Spleen (tissue), 11 donors: ENCODE data around the gene SENP1. TPM values are rescaled to one million over a fixed set of nuclear protein-coding genes. Genes with fewer than 3 reads are reported as not detected.

ENCODE experiments used
- DNase-seq: peaks from one replicate; pipeline ENCODE4 v3.0.0-alpha.2; 2020
- H3K27ac ChIP-seq, 8 donors: fragments of 200-600 bp; sonication (generic) in 7 of 8; 1 replicate in 4 of 8; 2 replicates in 4 of 8; pipeline versions ENCODE4 v1.5.0 to v1.8.0; 2016 to 2021; ENCODE audit warnings: inconsistent platforms in 4 of 8, mild to moderate bottlenecking in 4 of 8, moderate library complexity in 1 of 8
- H3K27me3 ChIP-seq, 7 donors: fragments of 200-600 bp; sonication (generic) in 6 of 7; replicated peaks in 1 of 7; 1 replicate in 4 of 7; 2 replicates in 3 of 7; pipeline versions ENCODE4 v1.5.0 to v1.8.0; 2016 to 2021; ENCODE audit warnings: inconsistent platforms in 3 of 7, mild to moderate bottlenecking in 1 of 7
- H3K36me3 ChIP-seq, 6 donors: fragments of 200-600 bp; sonication (generic) in 5 of 6; 1 replicate in 4 of 6; 2 replicates in 2 of 6; pipeline versions ENCODE4 v1.5.0 to v1.8.0; 2016 to 2021; ENCODE audit warnings: inconsistent platforms in 2 of 6
- H3K4me1 ChIP-seq, 6 donors: fragments of 200-600 bp; sonication (generic) in 5 of 6; 1 replicate in 3 of 6; 2 replicates in 3 of 6; pipeline versions ENCODE4 v1.5.0 to v1.8.0; 2016 to 2021; ENCODE audit warnings: inconsistent platforms in 3 of 6
- H3K4me3 ChIP-seq, 8 donors: fragments of 200-600 bp; sonication (generic) in 7 of 8; 1 replicate in 4 of 8; 2 replicates in 4 of 8; pipeline versions ENCODE4 v1.5.0 to v1.8.0; 2016 to 2021; ENCODE audit warnings: inconsistent platforms in 4 of 8, mild to moderate bottlenecking in 4 of 8, moderate library complexity in 2 of 8
- H3K9me3 ChIP-seq, 8 donors: fragments of 200-600 bp; sonication (generic) in 7 of 8; 1 replicate in 4 of 8; 2 replicates in 4 of 8; pipeline versions ENCODE4 v1.5.0 to v1.8.0; 2016 to 2021; ENCODE audit warnings: inconsistent platforms in 4 of 8
- POLR2A ChIP-seq, 3 donors: fragments of 450-650 bp; IDR thresholded peaks; one replicate each; pipeline ENCODE4 v1.5.1; 2017; ENCODE audit warnings: antibody characterized with exemption in 3 of 3, mild to moderate bottlenecking in 1 of 3
- POLR2AphosphoS5 ChIP-seq, 3 donors: sonication (generic); formaldehyde crosslinking; IDR thresholded peaks; one replicate each; pipeline ENCODE4 v1.5.1; 2017; ENCODE audit warnings: antibody characterized with exemption in 3 of 3
- whole genome bisulfite sequencing, 5 donors: extraction: QIAGEN DNeasy Blood & Tissue Kit in 3 of 5; methylation state at CpG; one replicate each; pipeline versions ENCODE4 v1.1.5 to v1.1.7; 2013 to 2018; 5-methylcytosine and 5-hydroxymethylcytosine counted together
- intact Hi-C: fragments of 100-400 bp; cut with DNase I; formaldehyde crosslinking; loops from one replicate; pipeline ENCODE4 v1.15.0; 2023; ENCODE audit warnings: low total_unique reads
- polyA plus RNA-seq, 3 donors: library from polyadenylated mRNA; stranded (reverse); fragments of 200-250 nt; gene quantifications; one replicate each; pipeline ENCODE4 v1.2.1, GENCODE V29; 2013
- total RNA-seq, 7 donors: library from RNA; depleted of rRNA in 3 of 7; stranded (reverse); fragments of >200 nt in 3 of 7; fragmentation: NEBNext Ultra II Directional in 4 of 7; extraction: Animal tissue kit (Norgen Biotek cat#: 25700) in 4 of 7; gene quantifications; one replicate each; pipeline versions ENCODE4 v1.1.0 to v1.2.1, GENCODE V29; 2016 to 2021
- TF ChIP-seq, protein P1 (sequence below), 11 experiments: fragments of 200-600 bp in 7 of 11; fragments of 450-650 bp in 4 of 11; sonication (generic) in 4 of 11; IDR thresholded peaks in 8 of 11; conservative IDR thresholded peaks in 3 of 11; 1 replicate in 7 of 11; 2 replicates in 4 of 11; pipeline versions ENCODE4 v1.4.0 to v1.8.0; 2016 to 2021; ENCODE audit warnings: antibody characterized with exemption in 11 of 11, inconsistent platforms in 4 of 11, mild to moderate bottlenecking in 1 of 11
- donor health status: healthy with polysubstance abuse.
- donor health status: DM: no; HTN: no; CAD: no; lungs with moderate emphysema.
- donor health status: DM: no; HTN: no; CAD: no.
- donor health status: Bipolar disorder and iron deficiency.
- donor health status: healthy.
- donor health status: DM: no; HTN: no; CAD: no.
- donor health status: DM: yes; HTN: yes; CAD: no.

Gene SENP1
- total and polyA plus RNA-seq, 10 donors, result 3.7 to 37.4 (median 25.6) TPM

DNA sequence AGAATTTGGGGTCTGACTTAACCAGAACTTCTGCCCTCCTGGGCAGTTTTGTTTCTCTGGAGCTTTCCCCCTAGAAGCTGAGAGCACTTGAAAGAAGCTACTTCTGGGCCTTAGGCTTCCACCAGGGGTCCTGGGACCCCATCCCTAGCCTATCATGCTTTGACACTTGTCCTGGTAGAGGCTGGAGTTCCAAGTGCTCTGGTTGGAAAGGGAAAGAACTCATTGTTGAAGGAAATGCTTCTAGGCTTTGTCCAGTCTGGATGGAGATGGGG is 100.2 kb downstream of the SENP1 start:
- no peak for TF ChIP-seq POLR2A (IDR thresholded peaks at IDR 0.05)
- TF ChIP-seq POLR2AphosphoS5 (IDR thresholded peaks at IDR 0.05), result no peak
- TF ChIP-seq, protein P1, sequence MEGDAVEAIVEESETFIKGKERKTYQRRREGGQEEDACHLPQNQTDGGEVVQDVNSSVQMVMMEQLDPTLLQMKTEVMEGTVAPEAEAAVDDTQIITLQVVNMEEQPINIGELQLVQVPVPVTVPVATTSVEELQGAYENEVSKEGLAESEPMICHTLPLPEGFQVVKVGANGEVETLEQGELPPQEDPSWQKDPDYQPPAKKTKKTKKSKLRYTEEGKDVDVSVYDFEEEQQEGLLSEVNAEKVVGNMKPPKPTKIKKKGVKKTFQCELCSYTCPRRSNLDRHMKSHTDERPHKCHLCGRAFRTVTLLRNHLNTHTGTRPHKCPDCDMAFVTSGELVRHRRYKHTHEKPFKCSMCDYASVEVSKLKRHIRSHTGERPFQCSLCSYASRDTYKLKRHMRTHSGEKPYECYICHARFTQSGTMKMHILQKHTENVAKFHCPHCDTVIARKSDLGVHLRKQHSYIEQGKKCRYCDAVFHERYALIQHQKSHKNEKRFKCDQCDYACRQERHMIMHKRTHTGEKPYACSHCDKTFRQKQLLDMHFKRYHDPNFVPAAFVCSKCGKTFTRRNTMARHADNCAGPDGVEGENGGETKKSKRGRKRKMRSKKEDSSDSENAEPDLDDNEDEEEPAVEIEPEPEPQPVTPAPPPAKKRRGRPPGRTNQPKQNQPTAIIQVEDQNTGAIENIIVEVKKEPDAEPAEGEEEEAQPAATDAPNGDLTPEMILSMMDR (IDR thresholded peaks at IDR 0.05 in 8 of 11, conservative IDR thresholded peaks at IDR 0.05 in 3 of 11), result no peak
- Histone ChIP-seq H3K36me3 (no peaks in the 10 kb centered on the region), H3K9me3 (no peaks in the 10 kb centered on the region), H3K4me1 (peaks cover 38 to 49% (median 45%) of the 10 kb centered on the region in 6 donors), H3K4me3 (no peak overlapping the region), H3K27me3 (peaks cover 20 to 98% (median 57%) of the 10 kb centered on the region in 7 donors), H3K27ac (no peak overlapping the region)
- intact Hi-C loops, result no loop called here
- DNase-seq, result no peak

DNA sequence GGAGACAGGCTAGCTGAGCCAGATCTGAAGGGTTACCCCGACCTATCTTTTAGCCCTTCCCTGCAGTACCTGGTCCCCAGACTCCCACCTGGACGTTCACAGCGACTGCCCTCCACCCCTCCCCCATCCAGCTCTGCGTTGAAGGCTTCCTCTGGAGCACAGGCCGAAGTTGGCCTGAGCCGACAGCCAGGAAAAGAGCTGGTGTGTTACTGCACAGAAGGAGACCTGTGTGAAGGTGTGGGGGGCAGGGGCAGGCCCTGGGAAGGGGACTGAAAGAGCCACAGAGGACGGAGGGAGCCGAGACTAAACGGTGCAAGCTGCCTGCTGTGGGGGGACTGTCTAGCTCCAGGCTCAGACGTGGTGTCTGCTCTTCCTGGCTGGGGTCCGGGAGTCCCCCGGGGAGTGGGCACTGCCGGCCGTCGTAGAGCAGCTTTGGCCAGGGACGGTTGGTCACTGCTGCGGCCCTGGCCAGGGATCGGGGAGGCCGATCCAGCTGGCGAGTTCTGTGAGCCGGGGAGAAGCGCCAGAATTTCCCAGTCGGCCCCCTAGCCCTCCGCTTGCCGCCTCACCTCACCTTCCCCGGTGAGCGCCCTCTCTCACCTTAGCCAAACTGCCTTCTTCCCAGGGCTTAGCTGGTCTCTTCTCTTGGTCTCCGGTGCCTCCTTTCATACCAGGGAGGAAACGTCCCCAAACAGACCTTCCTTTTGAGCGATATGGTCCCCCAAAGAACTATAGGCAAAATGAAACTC is 100.7 kb downstream of the SENP1 start:
- WGBS, 5 donors, result 36 to 54% (median 41%) methylated on average over 28 to 30 of the region's 30 CpGs
- Histone ChIP-seq H3K4me3 (peak overlapping the region in 4 of 8 donors; percentile 32 to 67 (median 38)), H3K9me3 (no peaks in the 10 kb centered on the region), H3K36me3 (no peaks in the 10 kb centered on the region), H3K27me3 (peaks cover 20 to 98% (median 60%) of the 10 kb centered on the region in 7 donors), H3K27ac (no peak overlapping the region), H3K4me1 (peaks cover 38 to 49% (median 46%) of the 10 kb centered on the region in 6 donors)
- TF ChIP-seq POLR2A (IDR thresholded peaks at IDR 0.05), result no peak
- TF ChIP-seq, protein P1 (IDR thresholded peaks at IDR 0.05 in 8 of 11, conservative IDR thresholded peaks at IDR 0.05 in 3 of 11), result no peak
- TF ChIP-seq POLR2AphosphoS5 (IDR thresholded peaks at IDR 0.05), result no peak
- intact Hi-C loops, result no loop called here
- no peak for DNase-seq

DNA sequence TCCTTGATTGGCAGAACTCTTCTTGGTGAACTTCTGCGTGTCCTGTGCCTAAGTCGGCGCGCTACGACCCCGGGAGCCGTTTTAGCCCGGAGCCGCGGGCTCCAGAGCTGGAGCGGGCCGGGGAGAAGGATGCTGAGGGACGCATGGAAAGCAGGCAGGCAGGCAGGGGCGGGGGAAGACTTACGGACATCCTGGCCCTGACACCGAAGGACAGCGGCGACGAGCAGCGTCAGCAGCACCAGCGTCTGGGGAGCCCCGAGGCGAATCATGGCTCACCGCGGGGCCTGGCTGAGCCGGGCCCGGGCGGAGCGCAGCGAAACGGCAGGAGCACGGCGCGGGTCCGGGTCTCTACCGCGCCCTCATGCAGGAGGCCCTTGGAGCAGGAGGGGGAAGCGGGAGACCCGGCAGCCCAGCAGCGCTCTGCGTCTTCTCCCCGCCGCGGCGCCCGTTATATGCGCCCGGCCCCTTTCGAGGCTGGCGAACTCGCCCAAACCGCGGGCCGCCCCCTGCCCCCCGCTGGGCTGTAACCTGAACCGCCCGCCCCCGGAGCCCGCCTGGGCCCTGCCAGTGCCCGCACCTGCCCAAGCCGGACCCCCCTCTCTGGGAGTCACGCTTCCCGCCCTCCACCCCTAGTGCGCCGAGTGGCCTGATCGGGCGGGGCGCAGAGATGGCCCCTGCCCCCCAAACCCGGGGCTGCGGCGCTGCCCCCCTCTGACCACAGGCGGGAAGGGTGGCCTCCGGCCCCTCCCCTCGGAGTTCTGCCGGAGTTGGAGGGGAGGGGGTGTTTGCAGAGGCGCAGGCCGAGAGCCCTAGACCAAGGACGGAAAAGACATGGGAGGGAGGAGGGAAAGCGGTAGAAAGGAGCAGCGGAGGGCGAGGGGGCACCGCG is 101.6 kb downstream of the SENP1 start, which contains the start of gene COL2A1:
TSS of gene COL2A1 (minus strand) at position 424 of the 889 bp plus-strand sequence. CDS start at position 269, 155 bp downstream.
- intact Hi-C loops, result no loop called here
- TF ChIP-seq POLR2A (IDR thresholded peaks at IDR 0.05) (no peak), POLR2AphosphoS5 (IDR thresholded peaks at IDR 0.05) (peak in 2 of 3 donors; percentile 45 to 55)
- TF ChIP-seq, protein P1 (IDR thresholded peaks at IDR 0.05 in 8 of 11, conservative IDR thresholded peaks at IDR 0.05 in 3 of 11), result no peak
- no peak within 1 kb of the TSS for H3K27ac ChIP-seq
- no peak for DNase-seq
- 1 to 3% (median 1%) methylated on average over 16 to 83 of the region's 83 CpGs for WGBS, 5 donors
- peak within 1 kb of the TSS; percentile 28 to 67 (median 38) for H3K4me3 ChIP-seq
- no peaks in the 10 kb centered on the region for H3K9me3 ChIP-seq
- H3K27me3 ChIP-seq, result peaks cover 20 to 100% (median 62%) of the 10 kb centered on the region in 7 donors
- peaks cover 38 to 49% (median 46%) of the 10 kb centered on the region in 6 donors for H3K4me1 ChIP-seq
- no peaks in the 10 kb centered on the region for H3K36me3 ChIP-seq
